ENCODE data around the gene TIMELESS.

- TF ChIP-seq HDGF (IDR thresholded peaks at IDR 0.05) (no peak), TAF1 (IDR thresholded peaks at IDR 0.05; ENCODE audit: borderline replicate concordance, low read depth, low read length) (no peak), NFYB (IDR thresholded peaks at IDR 0.05; ENCODE audit: insufficient read depth, low read depth, low read length) (no peak), EZH2 (IDR thresholded peaks at IDR 0.05; ENCODE audit: borderline replicate concordance, control insufficient read depth, low read depth, low read length) (no peak), POLR2A (IDR thresholded peaks at IDR 0.05; ENCODE audit: low read depth, low read length) (no peak), CTCF (IDR thresholded peaks at IDR 0.05 in 2 of 3, conservative IDR thresholded peaks at IDR 0.05 in 1 of 3; ENCODE audit: control insufficient read depth in 2 of 3, extremely low read depth in 1 of 3, insufficient read depth in 1 of 3, low read depth in 3 of 3, low read length in 3 of 3) (no peak), NFIC (IDR thresholded peaks at IDR 0.05; ENCODE audit: low read depth, low read length) (no peak)
These were observed 14.4 kb downstream of the TIMELESS start for GRCh38 chr12:56434828-56435227.

Data from GM12878 (cell line).